ENCODE results near the gene UGT1A8. TPM values are rescaled to one million over a fixed set of nuclear protein-coding genes. Genes with fewer than 3 reads are reported as not detected.
"Not testable (repeated sequence)": the region's sequence is repeated elsewhere in the genome, so short reads cannot be mapped to it uniquely, and the experiment has no call there.

The UGT1A8 gene
- total RNA-seq, 1 donor from 2014 or later: not detected

DNA sequence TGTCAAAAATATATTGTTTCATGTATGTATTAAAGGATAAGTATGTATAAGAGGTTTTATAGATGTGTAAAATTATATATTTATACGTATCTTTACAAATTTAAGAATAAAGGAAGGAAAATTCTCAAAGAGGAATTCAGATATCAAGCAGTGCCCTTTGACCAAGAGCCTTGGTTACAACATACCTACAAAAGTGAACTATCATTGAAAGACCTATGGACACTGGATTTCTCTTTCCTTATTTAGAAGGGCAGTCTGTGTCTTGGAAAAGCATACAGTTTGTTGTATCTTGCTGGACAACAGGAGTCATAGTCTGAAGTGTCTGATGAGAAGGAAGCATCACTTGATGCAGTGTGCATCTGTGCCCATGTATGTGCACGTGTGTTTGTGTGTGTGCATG is 29.0 kb upstream of the UGT1A8 start:
- H3K36me3 ChIP-seq: no peaks in the 10 kb centered on the region
- H3K4me1 ChIP-seq: no peaks in the 10 kb centered on the region
- H3K27me3 ChIP-seq (ENCODE audit: low read depth): peaks cover 56% of the 10 kb centered on the region
- intact Hi-C loops (cut with micrococcal nuclease): no loop called here
- no peaks in the 10 kb centered on the region for H3K9me3 ChIP-seq (replicated peaks)
- TF ChIP-seq CTCF (IDR thresholded peaks at IDR 0.05; ENCODE audit: borderline replicate concordance): no peak
- H3K4me3 ChIP-seq: no peak overlapping the region
- DNase-seq: no peak
- H3K27ac ChIP-seq (replicated peaks): no peak overlapping the region

DNA sequence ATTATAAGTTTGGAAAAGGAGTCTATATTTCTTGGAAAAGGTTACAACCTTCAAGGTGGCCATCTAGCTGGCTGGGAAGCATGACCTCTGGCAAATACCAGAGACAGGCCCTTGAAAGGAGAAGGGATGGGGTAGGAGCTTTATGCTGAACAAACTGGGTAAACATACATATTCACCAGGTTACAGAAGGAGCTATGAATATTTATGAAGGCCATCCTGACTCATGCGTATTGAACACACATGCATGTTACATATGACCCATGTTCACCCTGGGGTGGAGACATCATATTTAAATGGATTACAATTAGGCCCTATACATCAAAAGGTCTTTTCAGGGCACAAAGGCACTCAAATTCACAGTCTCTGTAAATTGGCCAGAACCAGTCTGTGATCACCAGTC is 24.7 kb upstream of the UGT1A8 start:
- peaks cover 27% of the 10 kb centered on the region for H3K27me3 ChIP-seq (ENCODE audit: low read depth)
- DNase-seq; intact Hi-C loops (cut with micrococcal nuclease); H3K9me3 ChIP-seq (replicated peaks); H3K27ac ChIP-seq (replicated peaks); H3K36me3 ChIP-seq; H3K4me1 ChIP-seq; H3K4me3 ChIP-seq: not testable (repeated sequence)

- intact Hi-C loops (cut with micrococcal nuclease): no loop called here
- no peak for TF ChIP-seq CTCF (IDR thresholded peaks at IDR 0.05; ENCODE audit: borderline replicate concordance)
- H3K9me3 ChIP-seq (replicated peaks): no peaks in the 10 kb centered on the region
- no peak overlapping the region for H3K27ac ChIP-seq (replicated peaks)
- no peak for DNase-seq
- no peaks in the 10 kb centered on the region for H3K4me1 ChIP-seq
- peaks cover 22% of the 10 kb centered on the region for H3K27me3 ChIP-seq (ENCODE audit: low read depth)
- no peak overlapping the region for H3K4me3 ChIP-seq
- H3K36me3 ChIP-seq: no peaks in the 10 kb centered on the region
Measured at GRCh38 chr2:233593201-233593600, 24.2 kb upstream of the UGT1A8 start.

DNA sequence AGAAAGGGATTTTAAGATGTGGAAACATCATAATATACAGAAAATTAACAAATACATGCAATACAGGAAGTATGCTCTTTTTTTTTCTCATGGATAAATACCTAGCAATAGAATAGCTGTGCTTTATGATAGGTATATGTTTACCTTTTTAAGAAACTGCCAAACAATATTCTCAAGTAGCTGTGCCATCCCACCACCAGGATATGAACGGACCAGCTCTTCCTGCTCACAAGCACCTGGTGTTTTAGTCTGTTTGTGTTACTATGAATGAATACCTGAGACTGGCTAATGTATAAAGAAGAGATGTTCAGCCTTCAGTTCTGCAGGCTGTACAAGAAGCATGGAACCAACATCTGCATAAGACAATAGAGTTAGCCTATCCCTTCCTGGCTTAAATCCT is 19.9 kb upstream of the UGT1A8 start:
- Histone ChIP-seq H3K4me1 (no peaks in the 10 kb centered on the region), H3K9me3 (replicated peaks) (no peaks in the 10 kb centered on the region), H3K4me3 (no peak overlapping the region), H3K27me3 (ENCODE audit: low read depth) (peaks cover 33% of the 10 kb centered on the region), H3K27ac (replicated peaks) (no peak overlapping the region), H3K36me3 (no peaks in the 10 kb centered on the region)
- TF ChIP-seq CTCF (IDR thresholded peaks at IDR 0.05; ENCODE audit: borderline replicate concordance): no peak
- intact Hi-C loops (cut with micrococcal nuclease): no loop called here
- DNase-seq: no peak

DNA sequence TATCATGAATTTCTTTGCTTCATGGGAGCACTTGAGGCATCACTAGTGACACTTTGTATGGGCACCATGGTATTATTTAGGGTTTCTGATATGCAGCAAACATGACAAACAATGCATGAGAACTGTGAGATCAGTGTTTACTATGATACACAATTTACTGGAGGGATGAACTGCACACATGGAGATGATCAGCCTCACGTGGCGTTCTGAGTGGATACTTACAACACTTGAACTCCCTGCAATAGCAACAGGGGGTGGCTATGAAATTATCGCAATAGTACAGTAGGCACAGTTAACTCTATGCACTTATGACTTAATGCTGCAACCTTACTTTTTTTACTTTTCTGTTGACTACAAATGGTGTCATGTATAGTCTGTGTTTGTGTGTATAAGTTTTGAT is 18.5 kb upstream of the UGT1A8 start:
- Histone ChIP-seq H3K27ac (replicated peaks) (no peak overlapping the region), H3K9me3 (replicated peaks) (no peaks in the 10 kb centered on the region), H3K27me3 (ENCODE audit: low read depth) (peaks cover 47% of the 10 kb centered on the region), H3K4me3 (no peak overlapping the region), H3K4me1 (no peaks in the 10 kb centered on the region), H3K36me3 (no peaks in the 10 kb centered on the region)
- no peak for TF ChIP-seq CTCF (IDR thresholded peaks at IDR 0.05; ENCODE audit: borderline replicate concordance)
- DNase-seq: no peak
- intact Hi-C loops (cut with micrococcal nuclease): no loop called here

DNA sequence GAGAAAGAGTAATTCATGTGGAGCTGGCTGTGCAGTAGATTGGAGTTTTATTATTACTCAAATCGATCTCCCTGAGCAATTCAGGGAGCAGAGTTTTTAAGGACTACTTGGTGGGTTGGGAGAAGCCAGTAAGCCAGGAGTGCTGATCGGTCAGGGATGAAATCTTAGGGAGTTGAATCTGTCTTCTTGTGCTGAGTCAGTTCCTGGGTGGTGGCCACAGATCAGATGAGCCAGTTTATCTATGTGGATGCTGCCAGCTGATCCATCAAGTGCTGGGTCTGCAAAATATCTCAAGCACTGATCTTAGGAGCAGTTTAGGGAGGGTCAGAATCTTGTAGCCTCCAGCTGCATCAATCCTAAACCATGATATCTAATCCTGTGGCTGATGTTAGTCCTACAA is 17.0 kb upstream of the UGT1A8 start:
- DNase-seq: no peak
- Histone ChIP-seq H3K9me3 (replicated peaks) (no peaks in the 10 kb centered on the region), H3K27ac (replicated peaks) (no peak overlapping the region), H3K27me3 (ENCODE audit: low read depth) (peaks cover 49% of the 10 kb centered on the region), H3K4me3 (no peak overlapping the region), H3K4me1 (no peaks in the 10 kb centered on the region), H3K36me3 (no peaks in the 10 kb centered on the region)
- no peak for TF ChIP-seq CTCF (IDR thresholded peaks at IDR 0.05; ENCODE audit: borderline replicate concordance)
- intact Hi-C loops (cut with micrococcal nuclease): no loop called here
